ENCODE results near the gene SLC25A24. TPM values are rescaled to one million over a fixed set of nuclear protein-coding genes. Genes with fewer than 3 reads are reported as not detected.

Gene SLC25A24
- total RNA-seq, 1 experiment from 2014 or later = 124 TPM

DNA sequence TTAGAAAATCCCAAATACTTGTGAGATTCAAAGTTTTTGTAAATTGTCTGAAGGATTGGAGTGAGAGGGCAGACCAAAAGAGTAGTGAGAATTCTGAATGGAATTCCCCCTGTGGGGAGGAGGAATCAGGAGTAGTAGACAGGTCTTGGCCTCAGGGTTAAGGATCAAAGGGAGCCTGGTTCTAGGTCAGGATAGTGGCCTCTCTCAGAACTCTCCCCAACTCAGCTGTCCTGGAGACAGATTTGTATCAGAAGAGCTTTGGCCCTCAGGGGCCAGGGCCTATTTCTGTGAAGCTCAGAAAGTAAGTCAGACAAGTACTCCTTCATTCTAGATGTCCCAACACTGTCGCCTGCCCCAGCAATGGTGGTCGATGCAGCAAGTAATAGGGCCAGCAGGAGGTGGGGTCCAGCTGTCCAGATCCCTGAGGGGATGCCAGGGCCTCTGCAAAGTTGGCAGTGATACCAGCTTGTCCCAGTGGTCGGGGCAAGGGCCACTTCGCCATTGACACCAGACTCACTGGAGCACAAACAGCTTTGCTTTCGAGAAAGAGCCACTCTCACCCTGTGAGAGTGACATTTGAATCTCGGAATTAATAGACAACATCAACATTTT lies 115.2 kb downstream of the SLC25A24 start:
- H3K27ac ChIP-seq = no peak overlapping the region
- DNase-seq (ENCODE audit: low read depth in 1 of 2, low spot score in 2 of 2) = peak in 1 of 2 experiments; percentile 35
- H3K4me3 ChIP-seq = no peak overlapping the region
- no peaks in the 10 kb centered on the region for H3K36me3 ChIP-seq
- no peaks in the 10 kb centered on the region for H3K9me3 ChIP-seq (replicated peaks)
- no peaks in the 10 kb centered on the region for H3K4me1 ChIP-seq (replicated peaks)
- peaks cover 6% of the 10 kb centered on the region for H3K27me3 ChIP-seq (replicated peaks)

Other genes with a start within 250 kb of the SLC25A24 start
- gene VAV3, start 235.2 kb downstream of the SLC25A24 start, total RNA-seq (2014; rRNA removed; shearing (Covaris generic)) = not detected in 2 replicates
- gene NBPF4, start 43.7 kb upstream of the SLC25A24 start, total RNA-seq (2014; rRNA removed; shearing (Covaris generic)) = not detected in 2 replicates
- not detected in 2 replicates for gene NBPF6, start 250.0 kb upstream of the SLC25A24 start, total RNA-seq (2014; rRNA removed; shearing (Covaris generic))

All from SJSA1 (cell line).